ENCODE results near the gene STX4. TPM values are rescaled to one million over a fixed set of nuclear protein-coding genes. Genes with fewer than 3 reads are reported as not detected.

The STX4 gene
- total RNA-seq, 1 experiment from 2014 or later: 65.2 TPM

- Histone ChIP-seq H3K36me3 (ENCODE audit: control insufficient read depth, insufficient read depth, low read length) (peaks cover 8% of the 10 kb centered on the region), H3K4me1 (ENCODE audit: control insufficient read depth, insufficient read depth, low read length) (0 out of 2 replicates have a peak, but pooled peaks cover 4% of the 10 kb centered on the region), H3K9me3 (ENCODE audit: control insufficient read depth, insufficient read depth, low read depth, low read length) (no peaks in the 10 kb centered on the region), H3K27ac (ENCODE audit: low read length) (no peak overlapping the region), H3K4me3 (ENCODE audit: low read depth in 2 of 2, low read length in 2 of 2) (no peak overlapping the region), H3K27me3 (ENCODE audit: control insufficient read depth, insufficient read depth, low read length) (no peaks in the 10 kb centered on the region)
- no peak for DNase-seq (ENCODE audit: low read depth, low spot score)
- no TSS peak for BruUV-seq (replicated peaks)
- intact Hi-C loops (cut with micrococcal nuclease; ENCODE audit: unreplicated experiment): no loop called here
- ATAC-seq: no peak
- no peak for TF ChIP-seq TCF7L2 (IDR thresholded peaks at IDR 0.05; ENCODE audit: low read depth, low read length)
- TF ChIP-seq SIN3A (IDR thresholded peaks at IDR 0.05; ENCODE audit: borderline replicate concordance, insufficient read depth, low read depth, low read length): no peak
- no peak for TF ChIP-seq CTCF (IDR thresholded peaks at IDR 0.05)
- no peak for TF ChIP-seq POLR2AphosphoS5 (IDR thresholded peaks at IDR 0.05; ENCODE audit: low read depth, low read length)
- TF ChIP-seq REST (IDR thresholded peaks at IDR 0.05; ENCODE audit: insufficient read depth in 1 of 2, low read depth in 2 of 2, low read length in 1 of 2): no peak
- in situ Hi-C loops (cut with HindIII; ENCODE audit: low pct_unique_long_range_greater_than_20kb, low sequenced_read_pairs): no loop called here
- ChIA-PET POLR2A (no interaction called here), CTCF (no interaction called here)
These were observed 44.4 kb downstream of the STX4 start for GRCh38 chr16:31077592-31078396.

GRCh38 chr16:31078597-31079341, 45.4 kb downstream of the STX4 start:
- 0 out of 2 replicates have a peak, but pooled peaks cover 4% of the 10 kb centered on the region for H3K4me1 ChIP-seq (ENCODE audit: control insufficient read depth, insufficient read depth, low read length)

More at GRCh38 chr16:31078597-31079341, 45.4 kb downstream of the STX4 start:
- CTCF ChIA-PET: no interaction called here
- TF ChIP-seq SIN3A (IDR thresholded peaks at IDR 0.05; ENCODE audit: borderline replicate concordance, insufficient read depth, low read depth, low read length): no peak
- Histone ChIP-seq H3K27me3 (ENCODE audit: control insufficient read depth, insufficient read depth, low read length) (no peaks in the 10 kb centered on the region), H3K4me3 (ENCODE audit: low read depth in 2 of 2, low read length in 2 of 2) (no peak overlapping the region), H3K9me3 (ENCODE audit: control insufficient read depth, insufficient read depth, low read depth, low read length) (no peaks in the 10 kb centered on the region), H3K27ac (ENCODE audit: low read length) (no peak overlapping the region), H3K36me3 (ENCODE audit: control insufficient read depth, insufficient read depth, low read length) (peaks cover 6% of the 10 kb centered on the region)
- POLR2A ChIA-PET: no interaction called here
- ATAC-seq: no peak
- intact Hi-C loops (cut with micrococcal nuclease; ENCODE audit: unreplicated experiment): no loop called here
- in situ Hi-C loops (cut with HindIII; ENCODE audit: low pct_unique_long_range_greater_than_20kb, low sequenced_read_pairs): no loop called here
- DNase-seq (ENCODE audit: low read depth, low spot score): no peak
- no TSS peak for BruUV-seq (replicated peaks)

Measured in Panc1 (cell line).